Esophagus muscularis mucosa (tissue), 4 donors: ENCODE measurements around the gene SCAMP1. TPM values are rescaled to one million over a fixed set of nuclear protein-coding genes. Genes with fewer than 3 reads are reported as not detected.

Source experiments
- DNase-seq: peaks from one replicate; pipeline ENCODE4 v3.0.0-alpha.2; 2017; ENCODE audit errors: extremely low spot score
- H3K27ac ChIP-seq, 4 donors: fragments of 200-600 bp; sonication (generic); replicated peaks in 1 of 4; 1 replicate in 3 of 4; 2 replicates in 1 of 4; pipeline ENCODE4 v1.5.1; 2016 to 2019; ENCODE audit warnings: mild to moderate bottlenecking in 1 of 4
- H3K27me3 ChIP-seq, 4 donors: fragments of 200-600 bp; sonication (generic); one replicate each; pipeline versions ENCODE4 v1.5.1 to v1.6.0; 2016 to 2019
- H3K36me3 ChIP-seq, 4 donors: fragments of 200-600 bp; sonication (generic); one replicate each; pipeline ENCODE4 v1.5.1; 2016 to 2019
- H3K4me1 ChIP-seq, 4 donors: fragments of 200-600 bp; sonication (generic); one replicate each; pipeline ENCODE4 v1.5.1; 2016 to 2019
- H3K4me3 ChIP-seq, 4 donors: fragments of 200-600 bp; sonication (generic); 1 replicate in 2 of 4; 2 replicates in 2 of 4; pipeline ENCODE4 v1.5.1; 2016 to 2019; ENCODE audit warnings: mild to moderate bottlenecking in 4 of 4, moderate library complexity in 1 of 4
- H3K9me3 ChIP-seq, 4 donors: fragments of 200-600 bp; sonication (generic); 1 replicate in 3 of 4; 2 replicates in 1 of 4; pipeline ENCODE4 v1.5.1; 2016 to 2019
- EP300 ChIP-seq: sonication (generic); formaldehyde crosslinking; IDR thresholded peaks from one replicate; pipeline ENCODE4 v1.6.1; 2017; ENCODE audit warnings: antibody characterized with exemption
- POLR2A ChIP-seq: fragments of 450-650 bp; IDR thresholded peaks from one replicate; pipeline ENCODE4 v1.6.1; 2017; ENCODE audit warnings: antibody characterized with exemption, moderate library complexity, mild to moderate bottlenecking, low read depth
- POLR2AphosphoS5 ChIP-seq, 2 donors: sonication (generic); formaldehyde crosslinking; IDR thresholded peaks; one replicate each; pipeline ENCODE4 v1.6.1; 2017; ENCODE audit warnings: antibody characterized with exemption in 2 of 2
- WGBS: methylation state at CpG from one replicate; pipeline ENCODE4 v1.1.5; 2018; 5-methylcytosine and 5-hydroxymethylcytosine counted together
- intact Hi-C: fragments of 100-400 bp; cut with DNase I; formaldehyde crosslinking; loops from one replicate; pipeline ENCODE4 v1.15.1; 2023
- total RNA-seq, 4 donors: library from RNA; depleted of rRNA; stranded (reverse); fragments of >200 nt; gene quantifications; one replicate each; pipeline versions ENCODE4 v1.1.0 to v1.2.1, GENCODE V29; 2016
- TF ChIP-seq, protein P1 (sequence below), 3 experiments: fragments of 200-600 bp in 2 of 3; fragments of 450-650 bp in 1 of 3; sonication (generic) in 2 of 3; IDR thresholded peaks; one replicate each; pipeline ENCODE4 v1.5.1; 2017 to 2019; ENCODE audit warnings: antibody characterized with exemption in 3 of 3, mild to moderate bottlenecking in 2 of 3, moderate library complexity in 1 of 3

SCAMP1 gene
- total RNA-seq, 4 donors from 2014 or later = 24.7 to 36.8 (median 30.8) TPM

DNA sequence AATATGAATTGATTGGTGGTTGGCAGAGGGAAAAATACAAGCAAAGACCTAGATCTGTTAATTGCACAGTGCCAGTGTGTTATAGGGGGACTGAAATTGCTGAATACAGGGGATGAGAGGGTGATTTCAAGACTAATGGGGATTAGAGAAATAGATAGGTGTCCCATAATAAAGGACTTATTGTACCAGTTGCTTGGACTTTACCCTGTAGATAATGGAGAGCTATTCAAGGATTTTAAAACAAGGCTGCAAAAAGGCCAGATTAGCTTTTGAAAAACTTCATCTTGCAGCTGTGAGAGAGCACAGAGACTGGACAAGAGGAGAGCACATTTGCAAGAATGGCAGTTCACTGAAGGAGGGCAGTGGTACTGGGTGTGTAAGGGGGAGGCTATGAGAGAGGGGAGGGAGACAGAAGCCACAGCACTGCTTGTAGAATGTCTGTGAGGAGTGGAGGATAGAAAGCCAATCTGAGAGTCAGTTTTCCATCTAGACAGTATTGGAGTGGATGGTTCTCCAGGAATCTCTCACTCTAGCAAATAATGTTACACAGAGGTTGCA lies 28.8 kb upstream of the SCAMP1 start:
- DNase-seq = no peak
- H3K36me3 ChIP-seq = no peaks in the 10 kb centered on the region
- intact Hi-C loops = no loop called here
- H3K4me1 ChIP-seq = no peaks in the 10 kb centered on the region
- H3K9me3 ChIP-seq = no peaks in the 10 kb centered on the region
- no peak overlapping the region for H3K27ac ChIP-seq
- TF ChIP-seq, protein P1, sequence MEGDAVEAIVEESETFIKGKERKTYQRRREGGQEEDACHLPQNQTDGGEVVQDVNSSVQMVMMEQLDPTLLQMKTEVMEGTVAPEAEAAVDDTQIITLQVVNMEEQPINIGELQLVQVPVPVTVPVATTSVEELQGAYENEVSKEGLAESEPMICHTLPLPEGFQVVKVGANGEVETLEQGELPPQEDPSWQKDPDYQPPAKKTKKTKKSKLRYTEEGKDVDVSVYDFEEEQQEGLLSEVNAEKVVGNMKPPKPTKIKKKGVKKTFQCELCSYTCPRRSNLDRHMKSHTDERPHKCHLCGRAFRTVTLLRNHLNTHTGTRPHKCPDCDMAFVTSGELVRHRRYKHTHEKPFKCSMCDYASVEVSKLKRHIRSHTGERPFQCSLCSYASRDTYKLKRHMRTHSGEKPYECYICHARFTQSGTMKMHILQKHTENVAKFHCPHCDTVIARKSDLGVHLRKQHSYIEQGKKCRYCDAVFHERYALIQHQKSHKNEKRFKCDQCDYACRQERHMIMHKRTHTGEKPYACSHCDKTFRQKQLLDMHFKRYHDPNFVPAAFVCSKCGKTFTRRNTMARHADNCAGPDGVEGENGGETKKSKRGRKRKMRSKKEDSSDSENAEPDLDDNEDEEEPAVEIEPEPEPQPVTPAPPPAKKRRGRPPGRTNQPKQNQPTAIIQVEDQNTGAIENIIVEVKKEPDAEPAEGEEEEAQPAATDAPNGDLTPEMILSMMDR (IDR thresholded peaks at IDR 0.05) = no peak
- TF ChIP-seq EP300 (no peak), POLR2AphosphoS5 (IDR thresholded peaks at IDR 0.05) (no peak), POLR2A (no peak)
- no peaks in the 10 kb centered on the region for H3K27me3 ChIP-seq
- no peak overlapping the region for H3K4me3 ChIP-seq

DNA sequence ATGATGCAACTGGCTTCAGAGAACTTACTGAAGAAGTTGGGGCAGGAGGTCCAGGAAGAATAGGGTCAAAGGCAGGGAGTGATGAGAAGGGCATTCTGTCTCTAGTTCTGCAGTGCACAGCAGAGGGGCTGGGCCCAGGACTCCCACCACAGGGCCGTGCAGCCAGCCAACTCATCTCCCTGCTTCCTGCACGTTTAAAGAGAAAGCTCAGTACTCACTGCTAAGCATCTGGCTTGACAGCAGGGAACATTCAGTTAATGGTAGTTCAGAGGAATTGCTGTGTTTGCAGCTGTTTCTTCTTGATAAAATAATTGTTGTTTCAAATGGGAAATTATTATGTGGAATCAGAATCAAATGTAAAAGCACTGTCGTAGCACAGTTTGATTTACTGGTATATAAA lies 25.6 kb upstream of the SCAMP1 start:
- no peaks in the 10 kb centered on the region for H3K27me3 ChIP-seq

DNA sequence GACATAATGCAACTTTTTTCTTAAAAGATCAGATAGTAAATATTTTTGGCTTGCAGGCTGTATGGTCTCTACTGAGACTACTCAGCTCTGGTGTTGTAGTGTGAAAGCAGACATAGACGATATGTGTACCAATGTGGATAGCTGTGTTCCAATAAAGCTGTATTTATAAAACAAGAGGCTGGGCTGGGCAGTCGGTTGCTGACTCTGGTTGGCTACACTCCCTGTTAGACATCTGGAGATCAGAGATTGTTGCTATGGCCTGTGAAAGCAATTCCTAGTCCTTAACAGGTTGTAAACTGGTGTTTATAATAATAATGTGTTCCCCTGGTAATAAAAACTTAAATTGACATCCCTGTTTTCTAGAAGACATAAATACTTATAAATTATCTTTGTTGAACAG lies 24.4 kb upstream of the SCAMP1 start:
- intact Hi-C loops = no loop called here
- no peak overlapping the region for H3K27ac ChIP-seq
- 70% methylated on average over 2 of the region's 2 CpGs for WGBS
- no peak for DNase-seq
- no peaks in the 10 kb centered on the region for H3K36me3 ChIP-seq
- no peak overlapping the region for H3K4me3 ChIP-seq
- H3K27me3 ChIP-seq = no peaks in the 10 kb centered on the region
- H3K9me3 ChIP-seq = peaks cover 0 to 13% (median 10%) of the 10 kb centered on the region in 4 donors
- H3K4me1 ChIP-seq = no peaks in the 10 kb centered on the region
- TF ChIP-seq, protein P1 (IDR thresholded peaks at IDR 0.05) = no peak
- TF ChIP-seq EP300 = no peak
- TF ChIP-seq POLR2A = no peak
- no peak for TF ChIP-seq POLR2AphosphoS5 (IDR thresholded peaks at IDR 0.05)

More for the DNA sequence above, 25.6 kb upstream of the SCAMP1 start:
- Histone ChIP-seq H3K9me3 (peaks cover 0 to 13% (median 10%) of the 10 kb centered on the region in 4 donors), H3K36me3 (no peaks in the 10 kb centered on the region), H3K4me3 (no peak overlapping the region), H3K4me1 (no peaks in the 10 kb centered on the region), H3K27ac (no peak overlapping the region)
- DNase-seq = no peak
- 41% methylated on average over 3 of the region's 3 CpGs for WGBS
- intact Hi-C loops = no loop called here
- no peak for TF ChIP-seq POLR2A
- TF ChIP-seq POLR2AphosphoS5 (IDR thresholded peaks at IDR 0.05) = no peak
- TF ChIP-seq, protein P1 (IDR thresholded peaks at IDR 0.05) = no peak
- TF ChIP-seq EP300 = no peak

DNA sequence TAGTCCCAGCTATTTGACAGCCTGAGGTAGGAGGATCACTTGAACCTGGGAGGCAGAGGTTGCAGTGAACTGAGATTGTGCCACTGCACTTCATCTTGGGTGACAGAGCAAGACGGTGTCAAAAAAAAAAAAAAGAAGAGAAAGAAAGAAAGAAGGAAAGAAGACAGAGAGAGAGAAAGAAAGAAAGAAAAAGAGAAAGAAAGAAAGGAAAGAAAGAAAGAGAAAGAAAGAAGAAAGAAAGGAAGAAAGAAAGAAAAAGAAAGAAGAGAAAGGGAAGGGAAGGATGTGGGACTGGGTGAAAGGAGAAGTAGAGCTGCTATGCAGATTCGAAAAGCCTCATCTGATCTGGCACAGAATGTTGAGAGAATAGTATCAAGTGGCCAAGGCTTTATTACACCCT lies 23.7 kb upstream of the SCAMP1 start:
- Histone ChIP-seq H3K36me3 (no peaks in the 10 kb centered on the region), H3K9me3 (peaks cover 0 to 13% (median 10%) of the 10 kb centered on the region in 4 donors), H3K4me1 (no peaks in the 10 kb centered on the region), H3K4me3 (no peak overlapping the region), H3K27ac (no peak overlapping the region), H3K27me3 (no peaks in the 10 kb centered on the region)
- no peak for DNase-seq
- no peak for TF ChIP-seq POLR2AphosphoS5 (IDR thresholded peaks at IDR 0.05)
- TF ChIP-seq POLR2A = no peak
- TF ChIP-seq EP300 = no peak
- WGBS = 92% methylated on average over 2 of the region's 2 CpGs
- intact Hi-C loops = no loop called here

DNA sequence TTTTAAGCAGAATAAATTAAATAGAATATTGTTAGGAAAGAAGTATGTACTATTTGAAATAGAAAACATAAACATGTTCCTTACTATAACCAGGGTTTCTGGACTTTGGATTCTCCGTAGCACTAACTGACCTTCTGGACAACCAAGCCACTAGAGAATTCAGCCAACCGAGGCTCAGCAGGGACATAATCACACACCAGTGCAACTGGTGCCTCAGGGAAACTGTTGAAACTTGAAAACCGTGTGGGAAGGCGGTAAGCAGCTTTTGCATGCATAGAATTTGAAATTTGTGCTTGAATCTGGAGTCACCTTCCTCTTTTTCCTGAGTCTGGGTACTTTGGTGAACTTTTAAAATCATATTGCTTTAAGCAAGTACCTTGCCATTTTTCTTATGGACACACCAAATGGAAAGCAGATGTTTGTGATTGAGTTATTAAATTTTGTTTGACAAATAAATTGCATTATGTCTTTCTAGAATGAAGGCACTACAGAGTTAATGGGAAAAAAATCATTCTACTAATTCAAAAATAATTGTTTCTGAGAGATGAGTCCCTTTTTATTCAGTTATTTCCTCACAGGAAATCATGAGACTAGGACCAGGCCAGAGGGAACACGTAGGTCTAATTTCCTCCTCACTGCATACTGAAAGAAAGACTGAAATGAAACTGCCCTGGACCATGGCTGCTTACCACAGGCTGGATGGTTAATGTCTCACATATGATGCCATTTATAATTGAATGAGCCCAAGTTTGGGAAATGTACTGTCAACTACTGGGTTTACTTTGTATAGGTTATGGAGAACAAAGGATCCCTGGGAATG lies 20.6 kb upstream of the SCAMP1 start:
- Histone ChIP-seq H3K9me3 (peaks cover 0 to 13% (median 10%) of the 10 kb centered on the region in 4 donors), H3K36me3 (no peaks in the 10 kb centered on the region), H3K4me1 (no peaks in the 10 kb centered on the region), H3K4me3 (no peak overlapping the region), H3K27ac (no peak overlapping the region), H3K27me3 (no peaks in the 10 kb centered on the region)
- 83% methylated on average over 5 of the region's 5 CpGs for WGBS
- TF ChIP-seq, protein P1 (IDR thresholded peaks at IDR 0.05) = no peak
- TF ChIP-seq EP300 (no peak), POLR2AphosphoS5 (IDR thresholded peaks at IDR 0.05) (no peak), POLR2A (no peak)
- intact Hi-C loops = no loop called here
- DNase-seq = no peak
